HEK293 (cell line): ENCODE data around the gene DRAP1.

Experiments
- GLI2 ChIP-seq: fragments of 450-650 bp; formaldehyde crosslinking; IDR thresholded peaks from 2 replicates; pipeline ENCODE4; 2017; ENCODE audit warnings: missing biosample characterization, missing genetic modification characterization, low read depth, borderline replicate concordance
- KLF1 ChIP-seq: fragments of 450-650 bp; formaldehyde crosslinking; IDR thresholded peaks from 2 replicates; pipeline ENCODE4 v1.5.1; 2016; ENCODE audit warnings: missing biosample characterization, missing genetic modification characterization
- KLF10 ChIP-seq: fragments of 450-650 bp; IDR thresholded peaks from 2 replicates; pipeline ENCODE4 v1.5.1; 2018; ENCODE audit warnings: missing biosample characterization, mild to moderate bottlenecking, missing genetic modification characterization
- KLF16 ChIP-seq: fragments of 450-650 bp; formaldehyde crosslinking; IDR thresholded peaks from 2 replicates; pipeline ENCODE4 v1.5.1; 2017; ENCODE audit warnings: missing biosample characterization, missing genetic modification characterization
- KLF17 ChIP-seq: fragments of 450-650 bp; formaldehyde crosslinking; IDR thresholded peaks from 2 replicates; pipeline ENCODE4 v1.5.1; 2016; ENCODE audit warnings: missing biosample characterization, missing genetic modification characterization
- KLF7 ChIP-seq: fragments of 450-650 bp; formaldehyde crosslinking; IDR thresholded peaks from 2 replicates; pipeline ENCODE4 v1.5.1; 2016; ENCODE audit warnings: missing biosample characterization, missing genetic modification characterization, borderline replicate concordance
- PRDM10 ChIP-seq: fragments of 450-650 bp; formaldehyde crosslinking; IDR thresholded peaks from 2 replicates; pipeline ENCODE4 v1.5.1; 2016; ENCODE audit warnings: missing biosample characterization, missing genetic modification characterization
- SCRT1 ChIP-seq: fragments of 450-650 bp; formaldehyde crosslinking; IDR thresholded peaks from 2 replicates; pipeline ENCODE4 v1.5.1; 2016; ENCODE audit warnings: missing biosample characterization, missing genetic modification characterization, borderline replicate concordance
- SP2 ChIP-seq: fragments of 450-650 bp; formaldehyde crosslinking; IDR thresholded peaks from 2 replicates; pipeline ENCODE4 v1.5.1; 2016; ENCODE audit warnings: missing biosample characterization, missing genetic modification characterization
- ZBTB21 ChIP-seq: fragments of 450-650 bp; formaldehyde crosslinking; IDR thresholded peaks from 2 replicates; pipeline ENCODE4 v1.5.1; 2017; ENCODE audit warnings: missing biosample characterization, missing genetic modification characterization
- ZBTB44 ChIP-seq: fragments of 450-650 bp; IDR thresholded peaks from 2 replicates; pipeline ENCODE4 v1.5.1; 2018; ENCODE audit warnings: missing biosample characterization, mild to moderate bottlenecking, missing genetic modification characterization
- ZBTB49 ChIP-seq: fragments of 450-650 bp; formaldehyde crosslinking; IDR thresholded peaks from 2 replicates; pipeline ENCODE4 v1.5.1; 2016; ENCODE audit warnings: missing biosample characterization, missing genetic modification characterization, low read depth
- ZNF174 ChIP-seq: fragments of 450-650 bp; formaldehyde crosslinking; IDR thresholded peaks from 2 replicates; pipeline ENCODE4 v1.5.0; 2017; ENCODE audit warnings: missing biosample characterization, mild to moderate bottlenecking, missing genetic modification characterization
- ZNF2 ChIP-seq: fragments of 450-650 bp; formaldehyde crosslinking; IDR thresholded peaks from 2 replicates; pipeline ENCODE4 v1.5.1; 2016; ENCODE audit warnings: missing biosample characterization, missing genetic modification characterization
- ZNF394 ChIP-seq: fragments of 450-650 bp; formaldehyde crosslinking; IDR thresholded peaks from 2 replicates; pipeline ENCODE4 v1.5.1; 2016; ENCODE audit warnings: missing biosample characterization, missing genetic modification characterization, mild to moderate bottlenecking, moderate library complexity, borderline replicate concordance
- ZNF48 ChIP-seq: fragments of 450-650 bp; formaldehyde crosslinking; IDR thresholded peaks from 2 replicates; pipeline ENCODE4 v1.5.1; 2016; ENCODE audit warnings: missing biosample characterization, missing genetic modification characterization
- ZNF501 ChIP-seq: fragments of 450-650 bp; formaldehyde crosslinking; IDR thresholded peaks from 2 replicates; pipeline ENCODE4 v1.5.1; 2016; ENCODE audit warnings: missing biosample characterization, missing genetic modification characterization
- ZNF558 ChIP-seq: fragments of 450-650 bp; formaldehyde crosslinking; IDR thresholded peaks from 2 replicates; pipeline ENCODE4 v1.5.1; 2016; ENCODE audit warnings: missing biosample characterization, missing genetic modification characterization
- ZNF580 ChIP-seq: fragments of 450-650 bp; formaldehyde crosslinking; IDR thresholded peaks from 2 replicates; pipeline ENCODE4 v1.5.1; 2016; ENCODE audit warnings: missing biosample characterization, missing genetic modification characterization
- ZNF626 ChIP-seq: fragments of 450-650 bp; sonication (Bioruptor Pico); formaldehyde crosslinking; IDR thresholded peaks from 2 replicates; pipeline ENCODE4 v1.5.1; 2018; ENCODE audit warnings: missing biosample characterization, missing genetic modification characterization, inconsistent platforms
- ZNF629 ChIP-seq: fragments of 450-650 bp; formaldehyde crosslinking; IDR thresholded peaks from 2 replicates; pipeline ENCODE4 v1.5.1; 2017; ENCODE audit warnings: missing biosample characterization, missing genetic modification characterization
- ZNF692 ChIP-seq: fragments of 450-650 bp; formaldehyde crosslinking; IDR thresholded peaks from 2 replicates; pipeline ENCODE4 v1.5.1; 2016; ENCODE audit warnings: missing biosample characterization, missing genetic modification characterization
- ZNF707 ChIP-seq: fragments of 450-650 bp; formaldehyde crosslinking; IDR thresholded peaks from 2 replicates; pipeline ENCODE4 v1.5.1; 2016; ENCODE audit warnings: missing biosample characterization, missing genetic modification characterization
- ZNF76 ChIP-seq: fragments of 450-650 bp; formaldehyde crosslinking; IDR thresholded peaks from 2 replicates; pipeline ENCODE4; 2016; ENCODE audit warnings: low read depth, missing biosample characterization, missing genetic modification characterization, borderline replicate concordance
- ZNF843 ChIP-seq: fragments of 450-650 bp; formaldehyde crosslinking; IDR thresholded peaks from 2 replicates; pipeline ENCODE4 v1.5.1; 2016; ENCODE audit warnings: missing biosample characterization, missing genetic modification characterization
- ZSCAN23 ChIP-seq: fragments of 450-650 bp; formaldehyde crosslinking; IDR thresholded peaks from 2 replicates; pipeline ENCODE4 v1.5.1; 2016; ENCODE audit warnings: missing biosample characterization, missing genetic modification characterization
- ZSCAN30 ChIP-seq: fragments of 450-650 bp; IDR thresholded peaks from 2 replicates; pipeline ENCODE4 v1.5.1; 2018; ENCODE audit warnings: missing biosample characterization, mild to moderate bottlenecking, missing genetic modification characterization, moderate library complexity
- ZSCAN5A ChIP-seq: fragments of 450-650 bp; formaldehyde crosslinking; IDR thresholded peaks from 2 replicates; pipeline ENCODE4 v1.5.1; 2016; ENCODE audit warnings: missing biosample characterization, missing genetic modification characterization

Gene DRAP1

GRCh38 chr11:65900125-65900898 lies 18.9 kb upstream of the DRAP1 start, which contains the start of gene FOSL1 (continued):
- TF ChIP-seq ZBTB49 (tag by site-specific recombination) (no peak), ZNF843 (tag by site-specific recombination) (no peak), KLF17 (no peak), ZNF2 (tag by site-specific recombination) (no peak), KLF10 (tag by site-specific recombination) (peak; percentile 93; the same call in 1 of the 2 replicates), ZNF48 (tag by site-specific recombination) (no peak), KLF1 (peak; percentile 87), ZNF629 (tag by site-specific recombination) (peak; percentile 75), ZSCAN23 (tag by site-specific recombination) (no peak), KLF16 (peak; percentile 76), ZSCAN30 (tag by site-specific recombination) (peak; percentile 87), SCRT1 (no peak), ZNF580 (no peak), ZNF394 (no peak), ZNF76 (tag by site-specific recombination) (no peak), ZSCAN5A (tag by site-specific recombination) (no peak), SP2 (tag by site-specific recombination) (peak; percentile 88), ZNF174 (no peak), KLF7 (peak; percentile 64; the same call in 1 of the 2 replicates), ZNF558 (no peak), ZNF626 (tag by site-specific recombination) (no peak), ZNF707 (tag by site-specific recombination) (no peak), ZBTB44 (tag by site-specific recombination) (0 out of 2 replicates have a peak, but pooled peaks have one; percentile 21), ZNF501 (tag by site-specific recombination) (no peak), PRDM10 (tag by site-specific recombination) (peak; percentile 97), GLI2 (tag by site-specific recombination) (no peak), ZBTB21 (tag by site-specific recombination) (0 out of 2 replicates have a peak, but pooled peaks have one; percentile 29), ZNF692 (tag by site-specific recombination) (peak; percentile 91)
